Neuronal stem cell (in vitro differentiated cells): Measurements from ENCODE around the gene MTERF4.

Source experiments
- DNase-seq: peaks from one replicate; pipeline ENCODE4 v3.0.0-alpha.2; 2013; ENCODE audit warnings: low spot score
- H2AFZ ChIP-seq: one replicate; pipeline ENCODE4 v1.6.1; 2013; ENCODE audit warnings: mild to moderate bottlenecking, low read length, inconsistent platforms
- H2AK5ac ChIP-seq: 2 replicates; pipeline ENCODE4 v1.6.1; 2013; ENCODE audit warnings: low read depth, mild to moderate bottlenecking, inconsistent platforms, low read length, moderate library complexity, mixed read lengths
- H2BK120ac ChIP-seq: 2 replicates; pipeline ENCODE4 v1.6.1; 2013; ENCODE audit warnings: low read depth, mild to moderate bottlenecking, inconsistent platforms, low read length, moderate library complexity, mixed read lengths
- H2BK12ac ChIP-seq: one replicate; pipeline ENCODE4 v1.6.1; 2013; ENCODE audit warnings: low read length, inconsistent platforms
- H2BK15ac ChIP-seq: 2 replicates; pipeline ENCODE4 v1.6.1; 2013; ENCODE audit warnings: mild to moderate bottlenecking, low read length, inconsistent platforms, mixed read lengths
- H2BK5ac ChIP-seq: one replicate; pipeline ENCODE4 v1.6.1; 2013; ENCODE audit warnings: inconsistent platforms, mild to moderate bottlenecking, low read length, moderate library complexity
- H3K14ac ChIP-seq: one replicate; pipeline ENCODE4 v1.6.1; 2013; ENCODE audit warnings: low read length, inconsistent platforms
- H3K18ac ChIP-seq: 2 replicates; pipeline ENCODE4 v1.6.1; 2013; ENCODE audit warnings: low read length, inconsistent platforms
- H3K23ac ChIP-seq: 2 replicates; pipeline ENCODE4 v1.6.1; 2013; ENCODE audit warnings: low read depth, mild to moderate bottlenecking, mixed read lengths, low read length, inconsistent platforms; ENCODE audit not compliant: poor library complexity
- H3K27ac ChIP-seq: replicated peaks from 3 replicates; pipeline ENCODE4 v1.5.1; 2013; ENCODE audit warnings: low read length, inconsistent platforms
- H3K27me3 ChIP-seq, 3 experiments: 2 replicates each; pipeline ENCODE4 v1.6.1; 2013; ENCODE audit warnings: low read length in 3 of 3, mild to moderate bottlenecking in 2 of 3, inconsistent platforms in 1 of 3, low read depth in 1 of 3, mixed read lengths in 1 of 3, moderate library complexity in 1 of 3; ENCODE audit not compliant: control insufficient read depth in 3 of 3, insufficient read depth in 3 of 3
- H3K36me3 ChIP-seq, 2 donors: replicated peaks in 1 of 2; 2 replicates each; pipeline ENCODE4 v1.6.1; 2013; ENCODE audit warnings: low read length in 2 of 2; ENCODE audit not compliant: control insufficient read depth in 2 of 2, insufficient read depth in 2 of 2
- H3K4ac ChIP-seq: 2 replicates; pipeline ENCODE4 v1.6.1; 2013; ENCODE audit warnings: inconsistent platforms, mild to moderate bottlenecking, low read length, moderate library complexity
- H3K4me1 ChIP-seq, 2 donors: 1 replicate in 1 of 2; 2 replicates in 1 of 2; pipeline ENCODE4 v1.6.1; 2013; ENCODE audit warnings: low read length in 2 of 2, low read depth in 1 of 2; ENCODE audit not compliant: control insufficient read depth in 2 of 2, insufficient read depth in 1 of 2
- H3K4me2 ChIP-seq: one replicate; pipeline ENCODE4 v1.6.1; 2013; ENCODE audit warnings: mild to moderate bottlenecking, low read length, inconsistent platforms; ENCODE audit not compliant: insufficient read depth, poor library complexity, severe bottlenecking
- H3K4me3 ChIP-seq, 2 donors: 2 replicates each; pipeline ENCODE4 v1.5.1; 2013; ENCODE audit warnings: low read length in 2 of 2, mild to moderate bottlenecking in 2 of 2, inconsistent platforms in 1 of 2, moderate library complexity in 1 of 2
- H3K79me1 ChIP-seq: one replicate; pipeline ENCODE4 v1.6.1; 2013; ENCODE audit warnings: low read depth, mild to moderate bottlenecking, inconsistent platforms, low read length, moderate library complexity
- H3K9ac ChIP-seq: one replicate; pipeline ENCODE4 v1.6.1; 2013; ENCODE audit warnings: mild to moderate bottlenecking, low read depth, low read length, inconsistent platforms; ENCODE audit not compliant: poor library complexity
- H3K9me3 ChIP-seq, 2 donors: replicated peaks in 1 of 2; 2 replicates each; pipeline versions ENCODE3 to v1.6.1; 2013; ENCODE audit warnings: low read length in 2 of 2, mild to moderate bottlenecking in 2 of 2, inconsistent platforms in 1 of 2, low read depth in 1 of 2, mixed read lengths in 1 of 2, moderate library complexity in 1 of 2; ENCODE audit not compliant: control insufficient read depth in 2 of 2, insufficient read depth in 1 of 2
- H4K8ac ChIP-seq: one replicate; pipeline ENCODE4 v1.6.1; 2013; ENCODE audit warnings: low read depth, mild to moderate bottlenecking, inconsistent platforms, low read length, moderate library complexity
- H4K91ac ChIP-seq: one replicate; pipeline ENCODE4 v1.6.1; 2013; ENCODE audit warnings: low read length, low read depth, mild to moderate bottlenecking, inconsistent platforms; ENCODE audit not compliant: poor library complexity
- WGBS, 2 donors: extraction: QIAGEN DNeasy Blood & Tissue Kit; methylation state at CpG; one replicate each; pipeline ENCODE4 v1.1.7; 2013; ENCODE audit warnings: missing lambda C conversion rate in 2 of 2, mixed read lengths in 1 of 2; ENCODE audit not compliant: insufficient read length in 2 of 2, insufficient replicate concordance in 1 of 2; ENCODE audit errors: extremely low coverage in 2 of 2; 5-methylcytosine and 5-hydroxymethylcytosine counted together

The MTERF4 gene

DNA sequence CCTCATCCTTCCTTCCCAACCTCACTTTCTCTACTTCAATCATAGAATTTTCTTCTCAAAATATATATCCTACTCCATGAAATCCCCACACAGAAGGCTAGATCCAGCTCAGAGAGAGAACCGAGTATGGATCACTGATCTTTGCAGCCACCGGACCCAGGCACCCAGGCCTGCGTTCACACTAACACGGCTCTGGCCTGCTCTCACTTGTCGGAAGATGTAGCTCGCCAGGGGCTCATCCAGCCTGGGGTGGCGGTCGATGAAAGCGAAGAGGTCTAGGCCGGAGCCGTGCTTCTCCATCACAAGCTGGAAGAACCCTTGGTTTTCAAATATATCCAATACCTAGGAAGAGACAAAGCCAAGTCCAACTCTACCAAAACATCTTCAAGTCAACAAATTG lies 12.7 kb upstream of the MTERF4 start:
- no peak overlapping the region for H2BK12ac ChIP-seq
- no peak overlapping the region for H2BK120ac ChIP-seq
- H2AK5ac ChIP-seq: no peak overlapping the region
- H3K9ac ChIP-seq: no peak overlapping the region
- H4K8ac ChIP-seq: no peak overlapping the region
- no peaks in the 10 kb centered on the region for H3K9me3 ChIP-seq
- H4K91ac ChIP-seq: no peak overlapping the region
- no peak overlapping the region for H3K27ac ChIP-seq
- no peaks in the 10 kb centered on the region for H3K4me1 ChIP-seq
- H2AFZ ChIP-seq: no peak overlapping the region
- no peak overlapping the region for H3K4me2 ChIP-seq
- WGBS, 2 donors: no CpG with 5 or more reads among the region's 11 CpGs
- no peak overlapping the region for H3K14ac ChIP-seq
- H3K79me1 ChIP-seq: peaks cover 3% of the 10 kb centered on the region
- no peak overlapping the region for H2BK15ac ChIP-seq
- no peaks in the 10 kb centered on the region for H3K27me3 ChIP-seq
- H3K18ac ChIP-seq: no peak overlapping the region
- no peak for DNase-seq
- H3K36me3 ChIP-seq: peaks cover 18 to 72% of the 10 kb centered on the region in 2 donors
- H2BK5ac ChIP-seq: no peak overlapping the region
- H3K4me3 ChIP-seq: no peak overlapping the region
- H3K23ac ChIP-seq: no peak overlapping the region
- no peak overlapping the region for H3K4ac ChIP-seq

DNA sequence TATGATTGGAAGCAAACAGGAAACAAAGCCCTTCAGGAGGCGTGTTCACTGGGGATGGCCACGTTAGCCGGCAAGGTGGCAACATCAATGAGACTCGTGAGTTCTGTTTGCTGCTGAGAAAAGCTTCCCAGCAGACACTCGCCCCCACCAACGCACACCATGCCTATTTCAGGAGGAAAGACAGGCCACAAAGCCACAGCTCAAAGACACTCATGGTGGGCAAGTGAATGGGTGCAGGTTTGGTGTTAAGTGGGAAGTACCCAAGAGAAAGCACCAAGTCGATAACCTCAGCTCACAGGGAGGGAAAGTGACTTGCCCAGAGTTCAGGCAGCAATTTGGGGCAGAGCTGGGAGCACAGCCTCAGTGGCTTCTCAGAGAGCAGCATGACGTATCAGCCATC lies 10.5 kb upstream of the MTERF4 start:
- Histone ChIP-seq H2BK120ac (no peak overlapping the region), H2AFZ (no peak overlapping the region), H3K9ac (no peak overlapping the region), H3K18ac (no peak overlapping the region), H3K27ac (no peak overlapping the region), H3K14ac (no peak overlapping the region), H3K9me3 (peaks cover 0 to 2% of the 10 kb centered on the region in 2 donors), H3K79me1 (peaks cover 3% of the 10 kb centered on the region), H3K4me2 (no peak overlapping the region), H3K4me3 (peak overlapping the region in 1 of 2 donors; percentile 31), H3K27me3 (no peaks in the 10 kb centered on the region), H2AK5ac (no peak overlapping the region), H3K36me3 (peaks cover 27 to 87% of the 10 kb centered on the region in 2 donors), H3K4ac (no peak overlapping the region), H4K91ac (no peak overlapping the region), H3K4me1 (no peaks in the 10 kb centered on the region), H2BK15ac (no peak overlapping the region), H3K23ac (no peak overlapping the region), H4K8ac (no peak overlapping the region), H2BK5ac (no peak overlapping the region), H2BK12ac (no peak overlapping the region)
- DNase-seq: no peak
- WGBS, 2 donors: no CpG with 5 or more reads among the region's 8 CpGs

DNA sequence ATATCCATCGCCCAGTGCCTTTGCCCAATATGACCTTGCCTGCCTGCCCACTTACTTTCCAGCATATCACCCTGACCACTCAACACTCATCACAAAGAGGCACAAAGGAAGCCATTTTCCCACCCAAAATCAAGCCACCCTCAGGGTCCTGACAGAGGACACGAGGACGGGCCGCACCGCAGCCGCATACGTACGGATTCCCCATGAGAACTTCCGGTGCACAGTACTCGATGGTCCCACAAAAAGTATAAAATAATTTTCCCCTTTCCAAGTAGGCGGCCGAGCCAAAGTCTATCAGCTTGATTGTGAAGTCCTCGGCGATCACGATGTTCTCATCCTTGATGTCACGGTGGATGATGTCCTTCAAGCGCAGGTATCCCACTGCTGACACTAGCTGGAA lies 10.0 kb upstream of the MTERF4 start:
- Histone ChIP-seq H3K4me3 (no peak overlapping the region), H2BK5ac (no peak overlapping the region), H2AK5ac (no peak overlapping the region), H2AFZ (no peak overlapping the region), H4K91ac (no peak overlapping the region), H3K4me2 (no peak overlapping the region), H3K4me1 (no peaks in the 10 kb centered on the region), H3K18ac (no peak overlapping the region), H3K9ac (no peak overlapping the region), H3K14ac (no peak overlapping the region), H2BK120ac (no peak overlapping the region), H2BK15ac (no peak overlapping the region), H3K27me3 (no peaks in the 10 kb centered on the region), H3K23ac (no peak overlapping the region), H3K9me3 (peaks cover 0 to 2% of the 10 kb centered on the region in 2 donors), H2BK12ac (no peak overlapping the region), H3K79me1 (peaks cover 3% of the 10 kb centered on the region), H4K8ac (no peak overlapping the region), H3K36me3 (peaks cover 25 to 91% of the 10 kb centered on the region in 2 donors), H3K27ac (no peak overlapping the region), H3K4ac (no peak overlapping the region)
- no CpG with 5 or more reads among the region's 17 CpGs for WGBS, 2 donors
- DNase-seq: no peak

GRCh38 chr2:241111440-241111805 lies 9.3 kb upstream of the MTERF4 start:
- Histone ChIP-seq H3K27me3 (no peaks in the 10 kb centered on the region), H3K27ac (no peak overlapping the region), H2BK12ac (no peak overlapping the region), H3K18ac (no peak overlapping the region), H3K4me2 (no peak overlapping the region), H3K79me1 (no peaks in the 10 kb centered on the region), H3K14ac (no peak overlapping the region), H4K8ac (no peak overlapping the region), H3K4me3 (no peak overlapping the region), H2BK120ac (no peak overlapping the region), H3K4ac (no peak overlapping the region), H3K4me1 (no peaks in the 10 kb centered on the region), H3K23ac (no peak overlapping the region), H2BK15ac (no peak overlapping the region), H2BK5ac (peak overlapping the region; percentile 82), H2AFZ (no peak overlapping the region), H3K9ac (no peak overlapping the region), H3K36me3 (peaks cover 23 to 91% of the 10 kb centered on the region in 2 donors), H4K91ac (no peak overlapping the region), H2AK5ac (no peak overlapping the region), H3K9me3 (peaks cover 0 to 2% of the 10 kb centered on the region in 2 donors)
- no CpG with 5 or more reads among the region's 9 CpGs for WGBS, 2 donors
- DNase-seq: no peak
